Thoracic aorta (tissue), 2 donors: ENCODE data around the gene DNASE1. TPM values are rescaled to one million over a fixed set of nuclear protein-coding genes. Genes with fewer than 3 reads are reported as not detected.

Experiments
- ATAC-seq: fragments of 150-250 bp; one replicate; pipeline ENCODE4 v1.8.0; 2017; ENCODE audit warnings: low read depth; ENCODE audit not compliant: insufficient number of reproducible peaks, low FRiP score
- DNase-seq: peaks from one replicate; pipeline ENCODE4 v3.0.0-alpha.2; 2020; ENCODE audit warnings: low spot score
- H3K27ac ChIP-seq, 2 donors: fragments of 200-600 bp; sonication (generic); 1 replicate in 1 of 2; 2 replicates in 1 of 2; pipeline ENCODE4 v1.5.1; 2016; ENCODE audit warnings: mild to moderate bottlenecking in 2 of 2, moderate library complexity in 2 of 2
- H3K27me3 ChIP-seq: fragments of 200-600 bp; sonication (generic); replicated peaks from 2 replicates; pipeline ENCODE4 v1.6.0; 2016; ENCODE audit warnings: mild to moderate bottlenecking; ENCODE audit not compliant: insufficient read depth
- H3K36me3 ChIP-seq: fragments of 200-600 bp; sonication (generic); one replicate; pipeline ENCODE4 v1.5.1; 2016
- H3K4me1 ChIP-seq, 2 donors: fragments of 200-600 bp; sonication (generic); 1 replicate in 1 of 2; 2 replicates in 1 of 2; pipeline versions ENCODE4 v1.5.1 to v1.6.0; 2016; ENCODE audit warnings: low read depth in 2 of 2, mild to moderate bottlenecking in 1 of 2; ENCODE audit not compliant: control insufficient read depth in 1 of 2
- H3K4me3 ChIP-seq: fragments of 200-600 bp; sonication (generic); 2 replicates; pipeline ENCODE4 v1.5.1; 2016; ENCODE audit warnings: mild to moderate bottlenecking
- H3K9me3 ChIP-seq: fragments of 200-600 bp; sonication (generic); 2 replicates; pipeline ENCODE4 v1.5.1; 2016
- total RNA-seq, 2 donors: library from RNA; depleted of rRNA; stranded (reverse); fragments of >200 nt; gene quantifications; one replicate each; pipeline versions ENCODE4 v1.1.0 to v1.2.3, GENCODE V29; 2016
- TF ChIP-seq, protein P1 (sequence below): fragments of 200-600 bp; sonication (generic); IDR thresholded peaks from one replicate; pipeline ENCODE4 v1.5.1; 2019; ENCODE audit warnings: antibody characterized with exemption

The DNASE1 gene
- total RNA-seq, 2 donors from 2014 or later = 17.4 to 22.9 TPM

DNA sequence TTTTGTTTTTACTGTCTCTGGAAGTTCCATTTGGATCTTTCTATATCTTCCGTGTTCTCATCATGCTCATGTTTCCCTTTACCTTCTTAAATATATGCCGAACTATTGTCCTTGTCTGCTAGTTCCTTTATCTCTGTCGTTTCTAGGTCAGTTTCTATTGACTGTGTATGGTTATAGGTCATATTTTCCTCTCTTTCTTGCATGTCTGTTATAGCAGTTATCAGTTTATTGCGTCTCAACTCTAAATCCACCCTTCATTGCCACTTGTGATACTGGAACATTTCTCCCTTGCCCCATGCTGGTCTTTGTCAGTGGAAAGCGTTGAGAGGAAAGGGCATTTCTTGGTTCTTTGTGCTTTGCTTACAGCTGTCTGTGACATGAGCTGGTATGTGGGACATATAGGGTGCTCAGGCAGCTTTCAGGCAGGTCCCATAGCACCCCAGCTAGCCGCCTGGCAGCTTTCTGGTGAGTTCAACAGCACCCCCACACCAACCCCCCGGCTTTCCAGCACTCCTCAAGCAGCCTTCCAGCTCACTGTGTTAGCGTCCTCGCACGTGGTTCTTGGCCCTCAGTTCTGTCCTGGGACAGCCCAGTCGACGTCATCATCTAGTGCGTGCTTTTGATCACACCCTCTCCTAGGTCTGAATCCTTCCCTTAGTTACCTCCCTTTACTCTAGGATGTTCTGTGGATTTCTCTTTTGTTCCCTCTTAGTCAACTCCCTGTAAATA is 15.4 kb upstream of the DNASE1 start:
- Histone ChIP-seq H3K4me1 (no peaks in the 10 kb centered on the region), H3K4me3 (no peak overlapping the region), H3K27me3 (no peaks in the 10 kb centered on the region), H3K9me3 (no peaks in the 10 kb centered on the region), H3K36me3 (peaks cover 10% of the 10 kb centered on the region), H3K27ac (no peak overlapping the region)
- TF ChIP-seq, protein P1, sequence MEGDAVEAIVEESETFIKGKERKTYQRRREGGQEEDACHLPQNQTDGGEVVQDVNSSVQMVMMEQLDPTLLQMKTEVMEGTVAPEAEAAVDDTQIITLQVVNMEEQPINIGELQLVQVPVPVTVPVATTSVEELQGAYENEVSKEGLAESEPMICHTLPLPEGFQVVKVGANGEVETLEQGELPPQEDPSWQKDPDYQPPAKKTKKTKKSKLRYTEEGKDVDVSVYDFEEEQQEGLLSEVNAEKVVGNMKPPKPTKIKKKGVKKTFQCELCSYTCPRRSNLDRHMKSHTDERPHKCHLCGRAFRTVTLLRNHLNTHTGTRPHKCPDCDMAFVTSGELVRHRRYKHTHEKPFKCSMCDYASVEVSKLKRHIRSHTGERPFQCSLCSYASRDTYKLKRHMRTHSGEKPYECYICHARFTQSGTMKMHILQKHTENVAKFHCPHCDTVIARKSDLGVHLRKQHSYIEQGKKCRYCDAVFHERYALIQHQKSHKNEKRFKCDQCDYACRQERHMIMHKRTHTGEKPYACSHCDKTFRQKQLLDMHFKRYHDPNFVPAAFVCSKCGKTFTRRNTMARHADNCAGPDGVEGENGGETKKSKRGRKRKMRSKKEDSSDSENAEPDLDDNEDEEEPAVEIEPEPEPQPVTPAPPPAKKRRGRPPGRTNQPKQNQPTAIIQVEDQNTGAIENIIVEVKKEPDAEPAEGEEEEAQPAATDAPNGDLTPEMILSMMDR = no peak
- DNase-seq (no peak), ATAC-seq (no peak)

DNA sequence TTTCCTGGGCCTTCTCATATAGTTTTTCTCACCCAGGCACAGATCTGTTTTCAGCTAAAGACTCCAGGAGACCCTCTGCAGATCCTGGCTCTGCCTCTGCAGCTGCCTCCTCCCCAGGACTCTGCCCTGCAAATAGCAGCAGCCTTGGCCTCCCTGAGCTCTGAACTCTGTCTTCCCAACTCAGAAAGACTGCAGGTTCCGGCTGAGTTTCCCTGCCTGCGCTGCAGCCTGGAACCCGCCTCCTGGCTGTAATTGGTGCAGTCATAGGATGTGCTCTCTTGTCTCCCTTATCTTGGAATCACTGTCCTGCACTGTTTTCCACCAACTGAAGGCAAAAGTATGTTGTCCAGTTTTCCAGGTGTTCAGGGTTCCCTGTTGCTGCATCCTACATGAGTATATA is 14.3 kb upstream of the DNASE1 start:
- no peak overlapping the region for H3K4me3 ChIP-seq
- no peak overlapping the region for H3K27ac ChIP-seq
- no peak for ATAC-seq
- no peaks in the 10 kb centered on the region for H3K27me3 ChIP-seq
- peaks cover 10% of the 10 kb centered on the region for H3K36me3 ChIP-seq
- H3K4me1 ChIP-seq = no peaks in the 10 kb centered on the region
- TF ChIP-seq, protein P1 = no peak
- no peaks in the 10 kb centered on the region for H3K9me3 ChIP-seq
- DNase-seq = no peak

DNA sequence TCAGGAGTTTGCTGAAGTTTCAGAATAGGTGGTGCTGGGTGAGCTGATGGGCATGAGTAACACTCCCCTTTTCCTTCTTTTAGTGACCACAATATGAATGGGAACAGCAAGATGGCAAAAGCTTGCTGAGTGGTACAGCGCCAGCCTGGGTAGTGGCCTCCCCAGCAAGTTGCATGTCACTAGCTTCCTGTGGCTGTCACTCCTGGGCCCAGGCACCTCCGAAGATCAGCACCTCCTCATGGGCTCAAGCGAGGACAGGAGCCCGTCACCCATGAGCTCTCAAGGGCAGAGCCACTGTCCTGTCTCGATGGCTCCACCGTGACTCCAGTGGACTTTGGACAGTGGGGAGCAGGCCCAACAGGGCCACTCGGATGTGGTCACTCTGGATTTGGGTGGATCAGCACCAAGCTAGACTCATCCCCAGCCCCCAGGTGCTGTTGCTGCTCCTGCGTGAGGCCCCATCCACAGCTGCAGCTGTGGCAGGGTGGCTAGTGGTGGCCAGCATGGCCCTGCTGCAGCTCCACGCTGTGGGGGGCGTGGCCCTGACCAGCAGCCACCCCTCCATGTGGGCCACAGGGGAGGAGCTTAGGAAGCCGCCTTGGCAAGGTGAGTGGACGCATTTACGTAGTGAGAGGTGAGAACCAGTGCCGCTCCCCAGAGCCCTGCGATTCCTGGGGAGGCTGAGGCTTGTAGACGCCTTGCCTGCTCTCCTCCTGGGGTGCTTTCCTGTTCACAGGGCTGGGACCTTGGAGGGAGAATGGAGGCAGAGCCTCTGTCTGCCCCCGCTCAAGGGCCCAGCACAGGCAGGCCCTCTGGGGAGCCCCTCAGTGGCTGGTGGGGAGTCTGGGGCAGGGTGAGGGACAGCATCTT is 13.6 kb upstream of the DNASE1 start:
- Histone ChIP-seq H3K4me3 (no peak overlapping the region), H3K4me1 (no peaks in the 10 kb centered on the region), H3K27ac (no peak overlapping the region), H3K27me3 (no peaks in the 10 kb centered on the region), H3K9me3 (no peaks in the 10 kb centered on the region), H3K36me3 (peaks cover 10% of the 10 kb centered on the region)
- no peak for ATAC-seq
- DNase-seq = no peak
- TF ChIP-seq, protein P1 = no peak

DNA sequence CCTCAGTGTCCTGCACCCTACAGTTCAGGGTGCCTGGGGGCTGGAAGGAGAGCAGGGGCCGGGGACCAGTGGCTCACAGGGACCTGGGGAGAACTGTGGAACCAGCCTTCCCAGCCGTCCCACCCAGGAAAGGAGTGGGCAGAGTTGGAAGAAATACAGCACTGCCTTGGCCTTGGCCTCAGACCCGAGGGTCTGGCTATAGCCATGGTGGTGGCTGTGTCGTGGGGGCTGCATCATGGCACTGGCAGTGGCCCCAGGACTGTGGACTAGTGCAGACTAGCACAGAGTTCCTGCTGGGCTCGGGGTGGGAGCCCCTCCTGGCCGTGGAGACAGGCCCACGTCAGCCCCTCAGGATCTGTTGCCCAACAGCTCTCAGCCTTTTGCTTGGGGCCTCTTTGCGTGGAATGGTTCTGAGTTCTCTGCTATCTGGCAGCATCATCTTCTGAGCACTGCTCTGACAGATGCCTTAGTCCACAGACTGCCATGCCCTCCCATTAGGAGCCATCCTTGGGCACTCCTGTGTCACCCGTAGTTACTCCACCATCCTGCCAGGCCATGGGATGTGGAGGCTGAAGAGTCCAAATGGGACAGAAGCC is 12.6 kb upstream of the DNASE1 start:
- TF ChIP-seq, protein P1 = no peak
- H3K27ac ChIP-seq = no peak overlapping the region
- peaks cover 10% of the 10 kb centered on the region for H3K36me3 ChIP-seq
- ATAC-seq (no peak), DNase-seq (no peak)
- H3K9me3 ChIP-seq = no peaks in the 10 kb centered on the region
- no peaks in the 10 kb centered on the region for H3K27me3 ChIP-seq
- H3K4me1 ChIP-seq = no peaks in the 10 kb centered on the region
- H3K4me3 ChIP-seq = no peak overlapping the region
